ENCODE results near the gene RHOA. TPM values are rescaled to one million over a fixed set of nuclear protein-coding genes. Genes with fewer than 3 reads are reported as not detected.

The RHOA gene
- total RNA-seq, 1 experiment from 2014 or later: 348 TPM

- no peak for TF ChIP-seq CTCF (IDR thresholded peaks at IDR 0.05; ENCODE audit: insufficient read depth in 1 of 2, low read depth in 1 of 2, low read length in 1 of 2, severe bottlenecking in 1 of 2, unreplicated experiment in 1 of 2)
- Mint-ChIP-seq H3K4me1 (ENCODE audit: low read depth, unreplicated experiment) (no peaks in the 10 kb centered on the region), H3K9me3 (ENCODE audit: unreplicated experiment) (no peaks in the 10 kb centered on the region), H3K36me3 (ENCODE audit: insufficient read depth, unreplicated experiment) (peaks cover 27% of the 10 kb centered on the region), H3K27me3 (ENCODE audit: insufficient read depth, unreplicated experiment) (no peaks in the 10 kb centered on the region), H3K27ac (ENCODE audit: unreplicated experiment) (no peak overlapping the region), H3K4me3 (ENCODE audit: unreplicated experiment) (no peak overlapping the region)
- H3K9me3 ChIP-seq: no peaks in the 10 kb centered on the region
- POLR2A ChIA-PET: no interaction called here
- no TSS peak for BruUV-seq (replicated peaks)
- no peaks in the 10 kb centered on the region for H3K4me1 ChIP-seq
- H3K27me3 ChIP-seq (replicated peaks; ENCODE audit: control insufficient read depth, insufficient read depth, low read length): no peaks in the 10 kb centered on the region
- H3K4me3 ChIP-seq (ENCODE audit: low read depth, low read length): no peak overlapping the region
- CTCF ChIA-PET: no interaction called here
- no peak for DNase-seq
- no peaks in the 10 kb centered on the region for H3K36me3 ChIP-seq (ENCODE audit: control insufficient read depth, insufficient read depth, low read length)
- intact Hi-C loops (cut with micrococcal nuclease; ENCODE audit: unreplicated experiment): no loop called here
Measured at GRCh38 chr3:49385617-49386016, 26.2 kb downstream of the RHOA start.

- H3K27ac Mint-ChIP-seq (ENCODE audit: unreplicated experiment): no peak overlapping the region
- no peaks in the 10 kb centered on the region for H3K4me1 Mint-ChIP-seq (ENCODE audit: low read depth, unreplicated experiment)
- H3K4me3 Mint-ChIP-seq (ENCODE audit: unreplicated experiment): no peak overlapping the region
- no peaks in the 10 kb centered on the region for H3K36me3 ChIP-seq (ENCODE audit: control insufficient read depth, insufficient read depth, low read length)
- intact Hi-C loops (cut with micrococcal nuclease; ENCODE audit: unreplicated experiment): no loop called here
- no peak for TF ChIP-seq CTCF (IDR thresholded peaks at IDR 0.05; ENCODE audit: insufficient read depth in 1 of 2, low read depth in 1 of 2, low read length in 1 of 2, severe bottlenecking in 1 of 2, unreplicated experiment in 1 of 2)
- H3K4me3 ChIP-seq (ENCODE audit: low read depth, low read length): no peak overlapping the region
- peaks cover 30% of the 10 kb centered on the region for H3K36me3 Mint-ChIP-seq (ENCODE audit: insufficient read depth, unreplicated experiment)
- H3K9me3 ChIP-seq: no peaks in the 10 kb centered on the region
- ChIA-PET POLR2A (interaction anchor here (0.5 kb wide), 1 partner anchor 81 kb away, joined by 4 read pairs; no protein-coding TSS in a partner anchor), CTCF (no interaction called here)
- H3K4me1 ChIP-seq: no peaks in the 10 kb centered on the region
- H3K27me3 ChIP-seq (replicated peaks; ENCODE audit: control insufficient read depth, insufficient read depth, low read length): no peaks in the 10 kb centered on the region
- H3K9me3 Mint-ChIP-seq (ENCODE audit: unreplicated experiment): no peaks in the 10 kb centered on the region
- DNase-seq: no peak
- BruUV-seq (replicated peaks): no TSS peak
- no peaks in the 10 kb centered on the region for H3K27me3 Mint-ChIP-seq (ENCODE audit: insufficient read depth, unreplicated experiment)
Measured at GRCh38 chr3:49383387-49383786, 28.4 kb downstream of the RHOA start.

GRCh38 chr3:49378249-49378895 is 33.4 kb downstream of the RHOA start:
- Histone ChIP-seq H3K36me3 (ENCODE audit: control insufficient read depth, insufficient read depth, low read length) (no peaks in the 10 kb centered on the region), H3K4me3 (ENCODE audit: low read depth, low read length) (no peak overlapping the region), H3K4me1 (no peaks in the 10 kb centered on the region), H3K27me3 (replicated peaks; ENCODE audit: control insufficient read depth, insufficient read depth, low read length) (no peaks in the 10 kb centered on the region), H3K9me3 (no peaks in the 10 kb centered on the region)
- no TSS peak for BruUV-seq (replicated peaks)
- no peak for TF ChIP-seq CTCF (IDR thresholded peaks at IDR 0.05; ENCODE audit: insufficient read depth in 1 of 2, low read depth in 1 of 2, low read length in 1 of 2, severe bottlenecking in 1 of 2, unreplicated experiment in 1 of 2)
- CTCF ChIA-PET: no interaction called here
- no peaks in the 10 kb centered on the region for H3K9me3 Mint-ChIP-seq (ENCODE audit: unreplicated experiment)
- H3K4me3 Mint-ChIP-seq (ENCODE audit: unreplicated experiment): no peak overlapping the region
- peaks cover 47% of the 10 kb centered on the region for H3K36me3 Mint-ChIP-seq (ENCODE audit: insufficient read depth, unreplicated experiment)
- H3K27me3 Mint-ChIP-seq (ENCODE audit: insufficient read depth, unreplicated experiment): no peaks in the 10 kb centered on the region
- POLR2A ChIA-PET: interaction anchor here (0.6 kb wide), 1 partner anchor 40 kb away, joined by 6 read pairs; no protein-coding TSS in a partner anchor
- peak; percentile 23 to 37 for DNase-seq
- intact Hi-C loops (cut with micrococcal nuclease; ENCODE audit: unreplicated experiment): no loop called here
- H3K27ac Mint-ChIP-seq (ENCODE audit: unreplicated experiment): peak overlapping the region; percentile 69
- peaks cover 7% of the 10 kb centered on the region for H3K4me1 Mint-ChIP-seq (ENCODE audit: low read depth, unreplicated experiment)
